IPS DF 4.7 (cell line): Measurements from ENCODE around the gene CRTAC1.

Source experiments
- DNase-seq: peaks from one replicate; pipeline ENCODE4 v3.0.0-alpha.2; 2013; ENCODE audit warnings: low spot score; ENCODE audit errors: extremely low read depth

CRTAC1 gene

GRCh38 chr10:98030093-98030821 lies at the start of gene CRTAC1:
CRTAC1 (minus strand) TSS chr10:98030621; CDS start chr10:98030472, 149 bp downstream.
- no peak for DNase-seq

DNA sequence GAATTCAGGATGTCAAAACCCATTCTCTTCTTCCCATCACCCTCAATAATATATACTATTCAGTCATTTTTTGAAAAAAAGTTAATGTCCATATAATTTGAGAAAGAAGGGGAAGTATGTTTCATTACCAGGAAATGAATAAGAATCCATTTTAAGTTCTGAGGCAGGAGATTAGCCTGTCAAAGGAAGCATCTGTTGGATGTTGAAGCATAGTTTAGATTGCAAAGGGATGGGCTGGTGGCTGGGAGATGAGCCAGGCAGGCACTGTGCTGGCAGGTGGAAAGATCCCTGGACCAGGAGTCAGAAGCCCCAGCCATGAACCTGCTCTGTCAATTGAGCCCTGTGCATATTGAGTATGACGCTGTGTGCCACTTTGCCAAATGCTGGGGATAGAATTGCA lies 48.4 kb upstream of the CRTAC1 start:
- DNase-seq = no peak

DNA sequence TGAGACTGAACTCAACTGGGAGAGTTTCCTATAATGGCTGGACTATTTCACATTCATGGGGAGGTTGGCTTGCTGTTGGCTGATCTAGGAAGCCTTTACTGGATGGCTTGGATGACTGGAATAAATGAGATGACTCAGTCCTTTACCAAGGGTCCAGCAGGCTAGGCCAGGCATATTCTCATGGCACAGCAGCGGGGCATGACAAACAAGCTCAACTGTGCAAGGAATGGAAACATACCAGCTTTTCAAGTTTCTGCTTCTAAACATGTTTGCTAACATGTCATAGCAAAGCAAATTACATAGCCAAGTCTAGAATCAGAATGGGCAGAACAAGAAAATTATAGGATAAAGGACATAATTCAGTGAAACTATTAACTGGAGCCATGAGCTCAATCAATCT lies 46.8 kb upstream of the CRTAC1 start:
- no peak for DNase-seq

DNA sequence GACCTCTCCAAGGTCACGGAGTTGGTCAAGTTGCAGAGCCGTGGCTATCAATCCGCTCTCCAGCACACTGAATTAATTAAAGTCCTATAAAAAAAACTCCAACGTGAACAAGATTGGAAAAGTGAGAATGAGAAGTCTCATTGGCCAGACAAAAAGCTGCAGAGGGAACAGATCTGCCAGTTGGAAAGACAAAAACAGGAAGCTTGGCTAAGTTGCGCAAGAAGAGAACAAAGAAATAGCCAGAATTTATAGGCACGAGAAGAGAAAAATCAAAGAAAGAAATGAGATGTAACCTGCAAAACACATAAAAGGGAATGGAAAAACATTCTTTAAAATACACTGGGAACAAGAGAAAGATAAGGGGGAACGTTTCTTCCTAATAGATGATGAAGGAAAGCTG lies 45.7 kb upstream of the CRTAC1 start:
- no peak for DNase-seq

DNA sequence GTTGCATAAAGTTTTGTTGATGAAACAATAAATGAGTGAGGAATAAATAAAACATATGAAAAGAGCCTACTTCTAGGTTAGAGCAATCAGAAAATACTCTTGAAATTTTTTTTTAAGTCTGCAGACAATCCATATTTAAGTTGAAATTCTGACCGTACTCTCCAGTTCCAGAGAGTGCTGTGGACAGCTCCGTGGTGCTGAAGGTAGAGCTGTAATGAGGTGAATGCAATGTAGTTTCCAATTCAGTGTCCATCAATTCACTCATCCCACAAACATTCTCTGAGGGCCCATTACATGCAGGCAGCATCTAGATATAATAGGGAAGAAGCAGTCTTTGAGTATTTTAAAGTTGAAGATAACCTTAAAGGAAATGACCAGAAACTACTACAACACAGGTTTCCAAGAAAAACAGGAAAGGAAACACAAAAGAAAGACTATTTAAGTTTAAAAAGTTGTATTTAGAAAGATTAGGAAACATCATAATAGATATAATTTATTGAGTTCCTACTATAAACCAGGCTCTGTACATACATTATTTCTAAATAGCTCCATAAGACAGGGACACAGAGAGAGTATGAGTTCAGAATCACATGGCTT lies 44.0 kb upstream of the CRTAC1 start:
- DNase-seq = no peak

GRCh38 chr10:98067165-98067564 lies 36.7 kb upstream of the CRTAC1 start:
- no peak for DNase-seq

- no peak for DNase-seq
Measured at GRCh38 chr10:98063740-98064027, 33.3 kb upstream of the CRTAC1 start.

DNA sequence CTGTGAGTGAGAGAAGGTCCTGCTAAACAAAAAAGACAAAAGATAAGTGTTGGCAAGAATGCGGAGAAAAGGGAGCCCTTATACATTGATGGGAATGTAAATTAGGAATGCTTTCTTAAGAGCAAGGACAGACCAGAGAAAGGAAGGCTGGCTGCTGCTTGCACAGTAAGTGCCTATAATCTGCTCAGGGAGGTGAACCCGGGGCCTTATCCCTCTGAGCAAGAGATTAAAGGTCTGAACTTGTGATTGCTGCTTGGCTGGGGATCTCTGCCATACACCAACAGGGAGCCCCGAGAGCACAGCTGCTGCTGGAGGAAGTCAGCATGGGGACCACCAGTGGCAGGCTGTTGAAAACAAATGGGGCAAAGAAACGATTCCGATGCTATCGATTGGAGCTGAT lies 32.0 kb upstream of the CRTAC1 start:
- no peak for DNase-seq

GRCh38 chr10:98060079-98060478 lies 29.7 kb upstream of the CRTAC1 start:
- DNase-seq = no peak

- DNase-seq = no peak
Measured at GRCh38 chr10:98058295-98058694, 27.9 kb upstream of the CRTAC1 start.

GRCh38 chr10:98055841-98056516 lies 25.6 kb upstream of the CRTAC1 start:
- DNase-seq = no peak

DNA sequence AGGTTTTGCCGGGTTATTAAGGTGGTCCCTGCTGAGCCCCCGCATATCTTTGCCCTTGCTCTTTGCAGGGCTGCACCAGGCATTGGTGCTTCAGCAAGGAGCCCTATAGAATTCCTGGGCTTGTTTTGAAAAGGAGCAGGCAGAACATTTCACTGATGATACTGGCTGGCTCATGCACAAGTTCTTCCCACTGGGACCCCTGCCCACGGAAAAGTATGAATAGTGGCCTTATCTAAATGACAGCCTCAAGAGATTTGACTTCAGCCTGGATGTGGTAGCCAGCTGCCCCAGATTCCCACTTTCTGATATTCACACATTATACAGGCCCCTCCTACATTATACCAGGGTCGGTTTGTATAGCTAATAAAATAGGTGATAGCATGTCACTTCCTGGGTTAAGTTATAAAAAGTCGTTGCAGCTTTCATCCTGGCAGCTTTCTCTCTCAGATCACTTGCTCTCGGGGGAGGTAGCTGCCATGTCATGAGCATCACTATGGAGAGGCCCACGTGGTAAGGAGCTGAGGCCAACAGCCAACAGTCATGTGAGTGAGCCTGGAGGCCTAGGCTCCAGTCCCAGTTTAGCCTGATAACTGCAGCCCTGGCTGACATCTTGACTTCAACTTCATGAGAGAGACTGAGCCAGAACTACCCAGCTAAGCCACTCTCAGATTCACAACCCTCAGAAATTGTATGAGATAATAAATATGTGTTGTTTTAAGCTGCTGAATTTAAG lies 16.8 kb upstream of the CRTAC1 start:
- no peak for DNase-seq

- DNase-seq = no peak
Measured at GRCh38 chr10:98045785-98046389, 15.5 kb upstream of the CRTAC1 start.

DNA sequence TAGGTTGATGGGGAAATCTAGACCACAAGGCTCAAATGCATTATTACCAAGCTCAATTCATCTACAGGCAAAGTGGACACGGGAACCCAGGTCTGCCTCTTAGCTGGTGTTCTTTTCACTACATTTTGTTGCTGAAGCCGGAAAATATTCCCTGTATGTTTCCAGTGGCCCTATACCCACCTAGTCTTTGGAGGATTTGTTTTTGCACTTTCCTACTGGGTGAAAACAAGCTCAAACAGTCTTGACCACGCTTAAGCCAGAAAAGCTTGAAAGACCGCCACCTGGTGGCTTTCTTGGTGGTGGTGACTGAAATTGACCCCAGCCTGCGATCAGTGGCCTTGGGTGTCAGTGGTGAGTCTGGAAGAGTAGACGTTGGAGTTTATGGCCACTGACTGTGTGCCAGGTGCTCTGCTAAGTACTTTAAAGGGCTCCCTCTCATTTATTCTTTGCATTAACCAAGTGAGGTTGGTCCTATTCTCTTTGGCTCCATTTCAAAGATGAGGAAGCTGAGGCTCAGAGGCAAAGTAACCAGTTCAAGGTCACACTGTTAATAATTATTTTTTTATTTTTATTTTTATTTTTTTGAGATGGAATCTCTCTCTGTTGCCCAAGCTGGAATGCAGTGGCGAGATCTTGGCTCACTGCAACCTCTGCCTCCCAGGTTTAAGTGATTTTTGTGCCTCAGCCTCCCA lies 11.1 kb upstream of the CRTAC1 start:
- no peak for DNase-seq

- DNase-seq = no peak
Measured at GRCh38 chr10:98039690-98040381, 9.4 kb upstream of the CRTAC1 start.

DNA sequence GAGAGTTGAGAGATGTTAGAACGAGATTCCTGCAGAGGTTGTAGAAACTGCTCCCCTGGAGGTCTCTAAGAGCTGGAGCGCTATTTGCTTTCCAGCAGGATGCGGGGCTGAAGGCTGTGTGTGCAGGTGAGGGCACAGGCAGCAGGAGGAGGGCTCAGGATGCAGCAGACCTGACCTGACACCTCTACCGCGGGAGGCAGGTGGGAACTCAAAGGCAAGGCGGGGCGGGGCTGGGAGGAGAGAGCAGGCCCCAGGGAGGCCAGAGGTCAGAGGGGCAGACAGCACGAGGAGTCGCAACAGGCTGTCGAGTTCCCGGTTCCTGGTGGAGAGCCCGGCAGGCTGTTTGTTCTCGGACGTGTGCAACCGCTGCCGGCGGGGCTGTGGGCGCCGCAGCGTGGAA lies 7.9 kb upstream of the CRTAC1 start:
- DNase-seq = no peak

- no peak for DNase-seq
Measured at GRCh38 chr10:98035599-98035998, 5.2 kb upstream of the CRTAC1 start.

DNA sequence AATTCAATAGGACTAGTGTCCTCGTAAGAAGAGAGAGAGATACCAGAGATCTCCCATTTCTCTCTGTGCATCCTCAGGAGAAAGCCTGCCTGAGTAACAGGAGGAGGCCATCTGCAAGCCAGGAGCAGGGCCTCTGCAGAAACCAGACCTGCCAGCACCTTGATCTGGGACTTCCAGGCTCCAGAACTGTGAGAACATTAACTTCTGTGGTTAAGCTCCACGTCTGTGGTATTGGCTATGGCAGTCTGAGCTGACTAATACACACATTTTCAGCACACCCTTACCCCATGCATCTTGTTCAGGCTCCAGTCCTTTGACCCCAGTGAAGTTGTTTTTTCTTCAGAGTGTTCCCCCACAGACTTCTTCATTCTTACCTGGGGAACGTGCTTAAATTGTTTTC lies 3.1 kb upstream of the CRTAC1 start:
- DNase-seq = no peak

DNA sequence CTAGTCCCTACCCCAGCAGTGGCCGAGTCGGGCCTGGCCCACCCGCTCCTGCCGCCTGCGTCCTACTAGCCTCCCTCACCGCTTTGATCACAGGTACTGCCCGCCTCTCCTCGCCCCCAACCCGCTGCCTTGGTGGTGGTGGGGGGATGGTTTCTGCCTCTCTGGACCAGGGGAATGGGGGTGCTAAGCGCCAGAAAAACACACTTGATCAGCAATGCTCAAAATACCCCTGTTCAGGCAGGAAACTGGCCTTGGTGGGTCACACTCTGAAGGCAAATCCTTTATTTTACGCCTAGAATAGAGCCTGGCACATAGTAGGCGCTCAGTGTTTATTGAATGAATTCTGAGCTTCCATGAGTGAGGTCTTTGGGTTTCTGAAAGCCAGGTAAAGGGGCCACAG lies 1.0 kb upstream of the CRTAC1 start:
- DNase-seq = no peak

DNA sequence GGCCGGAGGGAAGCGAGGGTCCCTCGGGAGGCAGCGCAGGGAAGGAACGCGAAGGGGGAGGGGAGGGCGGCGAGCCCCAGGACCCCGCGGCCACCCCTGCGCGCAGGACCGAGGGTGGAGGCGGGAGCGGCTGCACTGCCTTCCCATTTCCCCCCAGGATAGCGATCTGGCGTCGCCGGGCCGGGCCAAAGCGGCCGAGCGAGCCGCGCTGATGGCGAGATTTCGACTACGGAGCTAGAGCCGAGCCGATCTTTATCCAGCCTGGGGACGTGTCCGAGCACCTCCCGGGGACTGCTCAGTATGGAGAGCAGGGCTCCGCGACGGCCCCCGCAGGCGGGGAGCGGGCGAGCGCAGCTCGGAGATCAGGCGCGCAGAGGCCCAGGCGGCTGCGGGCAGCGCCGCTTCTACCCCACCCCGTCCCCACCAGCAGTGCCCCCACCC lies 590 bp upstream of the CRTAC1 start:
- no peak for DNase-seq
